Calu3 (cell line): ENCODE results near the gene LMBRD2. TPM values are rescaled to one million over a fixed set of nuclear protein-coding genes. Genes with fewer than 3 reads are reported as not detected.
A peak's percentile ranks its signal among the peaks of the same experiment; 100 is the strongest.

ENCODE experiments used
- BruUV-seq: library from RNA; stranded (reverse); fragments of 400-500 nt; replicated peaks from 2 replicates; lab custom pipeline; 2021; lab: Mats Ljungman, UMichigan
- CTCF ChIA-PET: fragments of 300-600 bp; sonication (Branson Sonifier 250); formaldehyde crosslinking; loops from one replicate; lab custom pipeline; 2022; ENCODE audit warnings: antibody characterized with exemption; lab: Charles Lee
- DNase-seq: peaks from one replicate; pipeline ENCODE4 v3.0.0; 2022
- H3K27ac Mint-ChIP-seq: one replicate; pipeline ENCODE4 v1.8.0; 2022; ENCODE audit warnings: mixed read lengths; ENCODE audit not compliant: unreplicated experiment
- H3K27me3 Mint-ChIP-seq: one replicate; pipeline ENCODE4 v1.8.0; 2022; ENCODE audit warnings: mixed read lengths; ENCODE audit not compliant: unreplicated experiment
- H3K36me3 Mint-ChIP-seq: one replicate; pipeline ENCODE4 v1.8.0; 2022; ENCODE audit warnings: mild to moderate bottlenecking, moderate library complexity, mixed read lengths; ENCODE audit not compliant: insufficient read depth, unreplicated experiment
- H3K4me1 Mint-ChIP-seq: one replicate; pipeline ENCODE4 v1.8.0; 2022; ENCODE audit warnings: mild to moderate bottlenecking, low read depth, mixed read lengths; ENCODE audit not compliant: unreplicated experiment
- H3K4me3 Mint-ChIP-seq: one replicate; pipeline ENCODE4 v1.8.0; 2022; ENCODE audit warnings: mild to moderate bottlenecking, low read depth, moderate library complexity, mixed read lengths; ENCODE audit not compliant: unreplicated experiment
- H3K9me3 Mint-ChIP-seq: one replicate; pipeline ENCODE4 v1.8.0; 2022; ENCODE audit warnings: low read depth, mixed read lengths; ENCODE audit not compliant: unreplicated experiment
- intact Hi-C: fragments of 100-400 bp; cut with micrococcal nuclease; formaldehyde crosslinking; loops from one replicate; pipeline ENCODE4 v1.10.0; 2022; ENCODE audit not compliant: unreplicated experiment
- microRNA-seq: library from miRNA; unstranded; fragments of <30 nt; microRNA quantifications from one replicate; pipeline ENCODE4 v1.2.0, GENCODE V29; 2022
- total RNA-seq: library from RNA; stranded (reverse); gene quantifications from 2 replicates; pipeline ENCODE4 v1.2.3, GENCODE V29; 2022
- TF ChIP-seq, protein P1 (sequence below): fragments of 200-600 bp; IDR thresholded peaks from one replicate; pipeline ENCODE4 v1.8.0; 2022; ENCODE audit warnings: antibody characterized with exemption; ENCODE audit not compliant: unreplicated experiment

Gene LMBRD2
- total RNA-seq, 1 experiment from 2014 or later: 12.1 TPM

DNA sequence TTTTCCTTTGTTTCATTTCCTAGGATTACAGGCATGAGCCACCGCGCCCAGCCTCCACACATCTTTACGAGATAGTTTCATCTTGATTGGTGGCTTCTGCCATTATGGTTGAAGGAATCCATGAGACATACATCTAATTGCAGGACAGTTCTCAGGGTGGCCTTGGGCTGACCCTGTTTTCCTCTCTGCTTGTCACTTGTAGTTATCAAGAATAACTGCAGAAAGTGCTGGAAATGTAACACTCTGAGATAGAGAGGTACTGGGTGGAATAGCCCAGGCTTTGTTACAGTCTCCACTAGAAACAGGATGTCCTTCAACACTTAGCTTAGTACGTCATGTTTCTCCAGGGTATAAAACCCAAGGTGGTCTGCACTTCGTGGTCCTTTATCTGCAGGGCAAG is 95.7 kb downstream of the LMBRD2 start:
- CTCF ChIA-PET: interaction anchor here (0.6 kb wide), 1 partner anchor 251 kb away, joined by 8 read pairs; no protein-coding TSS in a partner anchor
- BruUV-seq: no TSS peak
- intact Hi-C loops: no loop called here
- TF ChIP-seq, protein P1, sequence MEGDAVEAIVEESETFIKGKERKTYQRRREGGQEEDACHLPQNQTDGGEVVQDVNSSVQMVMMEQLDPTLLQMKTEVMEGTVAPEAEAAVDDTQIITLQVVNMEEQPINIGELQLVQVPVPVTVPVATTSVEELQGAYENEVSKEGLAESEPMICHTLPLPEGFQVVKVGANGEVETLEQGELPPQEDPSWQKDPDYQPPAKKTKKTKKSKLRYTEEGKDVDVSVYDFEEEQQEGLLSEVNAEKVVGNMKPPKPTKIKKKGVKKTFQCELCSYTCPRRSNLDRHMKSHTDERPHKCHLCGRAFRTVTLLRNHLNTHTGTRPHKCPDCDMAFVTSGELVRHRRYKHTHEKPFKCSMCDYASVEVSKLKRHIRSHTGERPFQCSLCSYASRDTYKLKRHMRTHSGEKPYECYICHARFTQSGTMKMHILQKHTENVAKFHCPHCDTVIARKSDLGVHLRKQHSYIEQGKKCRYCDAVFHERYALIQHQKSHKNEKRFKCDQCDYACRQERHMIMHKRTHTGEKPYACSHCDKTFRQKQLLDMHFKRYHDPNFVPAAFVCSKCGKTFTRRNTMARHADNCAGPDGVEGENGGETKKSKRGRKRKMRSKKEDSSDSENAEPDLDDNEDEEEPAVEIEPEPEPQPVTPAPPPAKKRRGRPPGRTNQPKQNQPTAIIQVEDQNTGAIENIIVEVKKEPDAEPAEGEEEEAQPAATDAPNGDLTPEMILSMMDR: no peak
- no peak overlapping the region for H3K27ac Mint-ChIP-seq
- H3K9me3 Mint-ChIP-seq: no peaks in the 10 kb centered on the region
- H3K4me1 Mint-ChIP-seq: no peaks in the 10 kb centered on the region
- no peaks in the 10 kb centered on the region for H3K36me3 Mint-ChIP-seq
- H3K27me3 Mint-ChIP-seq: no peaks in the 10 kb centered on the region
- no peak for DNase-seq
- H3K4me3 Mint-ChIP-seq: no peak overlapping the region

DNA sequence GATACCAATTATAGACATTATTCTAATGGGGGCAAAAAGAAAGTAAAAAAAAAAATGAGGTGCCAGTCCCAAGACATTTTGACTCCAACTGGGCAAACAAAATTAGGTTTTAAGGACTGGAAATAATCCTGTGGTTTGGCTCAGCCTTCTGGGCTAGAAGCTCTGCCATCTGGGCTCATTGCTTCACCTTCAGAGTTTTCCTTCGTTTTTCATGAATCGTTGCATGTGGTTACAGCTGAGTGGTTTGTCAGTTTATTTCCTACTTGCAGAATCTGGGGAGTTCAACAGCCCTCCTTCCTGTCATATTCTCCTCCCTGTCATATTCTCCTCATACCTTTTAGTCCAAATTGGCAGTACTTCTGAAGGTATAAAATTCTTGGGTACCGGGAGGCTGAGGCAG is 97.0 kb downstream of the LMBRD2 start:
- BruUV-seq: no TSS peak
- Mint-ChIP-seq H3K4me3 (no peak overlapping the region), H3K4me1 (no peaks in the 10 kb centered on the region), H3K27ac (no peak overlapping the region), H3K36me3 (no peaks in the 10 kb centered on the region), H3K27me3 (no peaks in the 10 kb centered on the region), H3K9me3 (no peaks in the 10 kb centered on the region)
- intact Hi-C loops: no loop called here
- no peak for DNase-seq
- TF ChIP-seq, protein P1: no peak
- CTCF ChIA-PET: no interaction called here

DNA sequence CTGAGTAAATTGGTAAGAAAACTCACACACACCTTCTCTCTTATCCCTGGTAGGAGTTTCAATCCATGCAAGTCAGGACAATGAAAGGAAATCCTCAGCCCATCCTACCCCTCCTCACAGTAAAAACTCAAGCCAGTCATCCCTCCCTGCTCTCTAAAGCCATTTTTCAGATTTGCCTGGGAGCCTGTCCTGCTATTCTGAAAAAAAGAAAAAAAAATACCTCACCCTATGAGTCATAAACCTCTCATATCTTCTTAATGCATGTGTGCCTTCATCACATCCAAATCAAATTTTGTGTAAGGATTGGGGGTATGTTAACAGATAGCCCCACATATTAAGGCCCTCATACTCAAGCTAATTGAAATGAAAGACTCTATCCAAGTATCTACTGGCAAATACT is 99.1 kb downstream of the LMBRD2 start:
- Mint-ChIP-seq H3K27ac (no peak overlapping the region), H3K4me1 (no peaks in the 10 kb centered on the region), H3K27me3 (no peaks in the 10 kb centered on the region), H3K4me3 (no peak overlapping the region), H3K9me3 (no peaks in the 10 kb centered on the region), H3K36me3 (no peaks in the 10 kb centered on the region)
- DNase-seq: no peak
- intact Hi-C loops: no loop called here
- TF ChIP-seq, protein P1: no peak
- CTCF ChIA-PET: no interaction called here
- BruUV-seq: no TSS peak

GRCh38 chr5:36049949-36050348 is 101.7 kb downstream of the LMBRD2 start:
- Mint-ChIP-seq H3K36me3 (no peaks in the 10 kb centered on the region), H3K9me3 (no peaks in the 10 kb centered on the region), H3K4me3 (no peak overlapping the region), H3K4me1 (no peaks in the 10 kb centered on the region), H3K27me3 (no peaks in the 10 kb centered on the region), H3K27ac (no peak overlapping the region)
- CTCF ChIA-PET: no interaction called here
- TF ChIP-seq, protein P1: no peak
- DNase-seq: no peak
- intact Hi-C loops: no loop called here
- no TSS peak for BruUV-seq

Small RNAs within 50 kb of the gene (microRNA-seq; reads per million reads assigned to microRNA genes)
- 4.6 reads per million, percentile 11 among the genes with 10 or more reads in this experiment for gene MIR580

Other genes starting within 250 kb of the LMBRD2 start
- gene CAPSL, start 213.3 kb downstream of the LMBRD2 start, total RNA-seq: not detected in 2 replicates
- gene UGT3A1, start 160.5 kb downstream of the LMBRD2 start, total RNA-seq: not detected in 2 replicates
- not detected in 2 replicates for gene UGT3A2, start 85.0 kb downstream of the LMBRD2 start, total RNA-seq
- gene SKP2, start 224 bp upstream of the LMBRD2 start, total RNA-seq: 23.7 and 26.1 TPM in 2 replicates
- gene NADK2, start 90.0 kb upstream of the LMBRD2 start, total RNA-seq: 18.8 and 21.6 TPM in 2 replicates
- gene RANBP3L, start 150.0 kb upstream of the LMBRD2 start, total RNA-seq: not detected in 2 replicates